Limb (tissue), 2 donors: ENCODE measurements around the gene NECTIN3.

Experiments used
- DNase-seq, 2 donors: peaks; one replicate each; pipeline ENCODE4 v3.0.0-alpha.2; 2016; ENCODE audit errors: extremely low spot score in 2 of 2

NECTIN3 gene

DNA sequence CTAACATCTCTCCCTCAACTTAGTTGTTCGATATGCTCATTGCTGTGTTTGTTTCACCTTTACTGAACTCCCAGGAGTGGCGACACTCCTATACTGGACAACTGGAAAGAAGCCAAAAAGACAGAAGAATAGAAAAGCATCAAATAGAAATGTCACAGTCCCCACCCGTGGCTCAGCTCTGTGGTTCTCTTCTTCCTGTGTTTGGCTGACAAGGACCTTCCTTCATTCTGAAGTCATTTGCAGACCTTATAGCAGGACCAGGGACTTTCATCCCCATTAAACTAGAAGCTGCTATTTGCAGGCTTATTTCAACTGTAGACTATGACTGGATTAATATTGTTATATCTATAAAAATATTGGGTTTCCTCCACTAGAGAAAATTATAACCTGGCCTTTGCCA, 125.9 kb downstream of the NECTIN3 start:
- DNase-seq: no peak

DNA sequence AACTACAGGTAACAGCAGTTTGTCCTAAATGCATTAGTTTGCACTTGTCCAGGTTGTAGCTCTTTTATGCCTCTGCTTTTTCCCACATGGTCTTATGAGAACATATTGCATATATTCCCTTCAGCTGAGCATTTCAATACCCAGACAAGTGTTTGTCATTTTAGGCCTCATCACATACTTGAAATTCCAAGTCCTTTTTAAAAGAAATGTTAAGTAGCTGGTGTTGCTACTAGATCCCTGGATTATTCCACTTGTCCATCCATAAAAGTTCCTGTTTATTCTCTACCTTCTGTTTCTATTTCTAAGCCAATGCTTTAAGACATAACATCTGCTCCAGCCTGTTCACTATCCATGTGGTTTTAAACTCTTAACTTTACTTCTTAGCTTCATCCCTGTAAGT, 128.4 kb downstream of the NECTIN3 start:
- DNase-seq: no peak

DNA sequence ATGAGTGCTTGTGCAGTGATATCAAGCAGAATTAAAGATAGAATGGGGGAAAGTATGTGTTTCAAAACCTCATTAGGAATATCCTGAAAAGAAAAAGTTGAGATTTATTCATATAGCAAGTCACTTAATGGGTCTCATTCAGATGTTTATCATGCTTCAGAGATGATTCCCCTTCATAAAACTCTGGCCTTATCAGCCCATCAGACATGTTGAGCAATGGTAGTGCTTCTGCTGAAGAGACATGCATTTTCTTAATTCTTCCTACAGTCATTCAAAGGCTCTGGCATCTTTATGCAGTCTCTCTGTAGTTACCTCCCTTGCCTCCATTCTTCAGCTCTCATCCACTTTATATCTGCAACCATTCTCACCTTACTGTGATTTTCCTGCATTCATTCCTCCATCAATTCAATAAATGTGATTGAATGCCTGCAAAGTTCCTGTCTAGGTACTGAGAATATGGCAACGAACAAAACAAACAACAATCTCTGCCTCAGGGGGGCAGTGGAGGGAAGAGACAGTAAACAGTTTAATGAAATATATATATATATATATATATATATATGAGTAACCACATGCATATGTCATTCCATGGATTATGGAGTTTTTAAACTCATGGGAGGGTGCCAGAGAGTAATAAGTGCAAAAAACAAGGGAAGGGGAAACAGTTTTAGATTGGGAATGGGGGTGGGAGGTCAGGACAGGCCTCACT, 138.5 kb downstream of the NECTIN3 start:
- no peak for DNase-seq

DNA sequence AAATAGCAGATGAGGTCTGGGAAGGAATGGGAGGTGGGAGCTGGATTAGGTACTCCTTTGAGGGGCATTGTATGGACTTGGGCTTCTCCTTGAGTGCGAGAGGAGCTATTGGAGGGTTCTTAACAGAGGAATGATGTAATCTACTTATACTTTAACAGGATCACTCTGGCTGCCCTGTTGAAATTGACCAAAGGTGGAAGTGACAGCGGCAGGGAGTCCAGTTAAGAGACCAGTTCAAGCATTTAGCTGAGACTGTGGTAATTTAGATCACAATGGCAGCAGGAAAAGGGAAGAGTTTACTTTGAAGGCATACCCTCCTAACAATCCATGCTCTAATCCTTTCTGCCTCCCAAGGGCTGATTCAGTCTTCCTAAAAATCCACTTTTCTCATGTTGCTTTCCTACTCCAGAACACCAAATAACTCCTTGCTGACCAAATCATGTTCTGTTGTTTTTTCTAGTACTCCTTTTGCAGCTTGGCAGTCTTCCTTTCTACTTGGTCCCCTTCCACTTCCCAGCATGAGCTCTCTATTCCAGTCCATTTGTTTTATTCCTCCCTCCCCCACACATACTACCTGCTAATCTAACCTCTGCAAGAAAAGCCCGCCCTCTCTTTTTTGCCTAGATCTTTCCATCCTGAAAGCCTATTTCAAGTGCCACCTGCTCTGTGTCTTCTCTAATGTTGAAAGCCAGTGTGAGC, 139.4 kb downstream of the NECTIN3 start:
- no peak for DNase-seq

DNA sequence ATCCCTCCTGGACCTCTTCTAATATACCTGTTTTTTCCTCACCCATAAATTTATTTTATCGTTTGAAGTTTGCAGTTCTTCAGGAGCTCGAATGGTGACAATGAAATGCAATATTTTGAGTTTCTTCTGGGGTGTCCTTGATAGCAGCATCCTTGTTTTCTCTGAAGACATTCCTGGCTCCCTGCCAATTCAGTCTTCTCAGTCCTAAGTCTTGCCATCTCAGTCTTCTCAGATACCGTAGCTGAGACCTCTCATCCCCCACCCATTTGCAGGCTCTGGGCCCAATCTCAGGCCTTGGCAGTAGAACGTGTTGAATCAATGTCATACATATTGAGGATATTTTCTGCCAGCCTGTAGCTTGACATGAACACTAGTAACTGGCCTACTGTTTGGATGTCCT, 140.9 kb downstream of the NECTIN3 start:
- DNase-seq: no peak

DNA sequence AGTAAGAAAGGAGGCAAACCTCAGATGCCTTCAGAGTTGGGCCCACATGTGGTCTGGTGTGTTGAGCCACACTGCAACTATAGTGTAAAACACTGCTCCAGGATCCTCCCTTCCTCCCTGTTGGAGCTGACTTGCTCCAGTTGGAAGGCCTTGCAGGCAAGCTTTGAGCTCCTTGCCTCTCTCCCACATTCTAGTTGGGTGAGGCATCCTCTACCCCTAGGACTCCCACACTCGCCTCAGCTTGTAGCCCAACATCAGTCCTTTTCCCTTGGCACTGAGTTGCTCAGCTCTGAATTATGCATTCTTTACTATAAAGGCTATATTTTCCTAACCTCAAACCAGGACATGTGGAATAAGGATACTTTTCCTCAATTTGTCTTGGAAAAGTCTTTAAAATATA, 143.9 kb downstream of the NECTIN3 start:
- no peak for DNase-seq

DNA sequence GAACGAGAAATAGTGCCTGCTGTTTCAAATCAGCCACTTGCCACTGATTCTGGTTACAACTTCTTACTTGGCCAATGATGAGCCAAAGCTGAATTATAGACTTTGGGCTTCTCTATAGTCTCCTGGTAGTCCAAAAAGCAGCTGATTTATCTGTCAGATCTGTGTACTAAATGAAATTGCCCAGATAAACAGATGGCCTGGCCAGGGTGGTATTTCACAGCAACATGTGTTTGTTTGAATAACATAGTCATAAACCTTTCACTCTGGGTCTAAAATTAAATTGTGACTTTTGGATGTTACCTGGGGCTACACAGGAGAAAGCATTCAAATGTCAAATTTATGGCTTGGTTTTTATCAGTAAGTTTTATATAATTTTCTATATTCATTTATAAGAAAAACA, 147.0 kb downstream of the NECTIN3 start:
- no peak for DNase-seq

DNA sequence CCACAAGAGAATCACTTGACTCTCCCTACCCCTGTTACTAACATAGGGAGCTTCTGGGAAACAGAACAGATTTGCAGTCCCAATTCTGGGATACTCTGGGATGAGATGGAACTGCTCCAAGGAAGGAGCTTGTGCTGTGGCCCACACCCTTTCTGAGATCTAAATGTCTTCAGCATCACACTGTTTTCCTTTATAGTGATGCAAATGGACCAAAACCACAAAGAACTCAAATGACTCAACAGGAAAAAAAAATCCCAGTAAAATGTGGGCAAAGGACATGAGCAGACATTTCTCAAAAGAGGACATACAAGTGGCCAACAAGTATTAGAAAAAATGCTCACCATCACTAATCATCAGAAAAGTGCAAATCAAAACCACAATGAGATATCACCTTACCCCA, 155.6 kb downstream of the NECTIN3 start:
- DNase-seq: no peak

DNA sequence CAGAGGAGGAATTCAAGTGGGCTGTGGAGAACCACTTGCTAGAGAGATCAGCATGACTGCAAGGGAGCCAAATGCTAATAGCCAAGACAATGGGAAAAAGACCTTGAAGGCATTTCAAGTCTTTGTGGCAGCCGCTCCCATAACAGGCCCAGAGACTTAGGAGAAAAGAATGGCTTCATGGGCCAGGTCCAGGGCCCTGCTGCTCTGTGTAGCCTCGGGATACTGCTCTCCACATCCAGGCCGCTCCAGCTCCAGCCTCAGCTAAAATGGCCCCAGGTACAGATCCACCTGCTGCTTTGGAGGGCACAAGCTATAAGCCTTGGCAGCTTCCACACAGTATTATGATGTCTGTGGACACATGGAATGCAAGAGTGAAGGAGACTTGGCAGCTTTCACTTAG, 157.7 kb downstream of the NECTIN3 start:
- no peak for DNase-seq

DNA sequence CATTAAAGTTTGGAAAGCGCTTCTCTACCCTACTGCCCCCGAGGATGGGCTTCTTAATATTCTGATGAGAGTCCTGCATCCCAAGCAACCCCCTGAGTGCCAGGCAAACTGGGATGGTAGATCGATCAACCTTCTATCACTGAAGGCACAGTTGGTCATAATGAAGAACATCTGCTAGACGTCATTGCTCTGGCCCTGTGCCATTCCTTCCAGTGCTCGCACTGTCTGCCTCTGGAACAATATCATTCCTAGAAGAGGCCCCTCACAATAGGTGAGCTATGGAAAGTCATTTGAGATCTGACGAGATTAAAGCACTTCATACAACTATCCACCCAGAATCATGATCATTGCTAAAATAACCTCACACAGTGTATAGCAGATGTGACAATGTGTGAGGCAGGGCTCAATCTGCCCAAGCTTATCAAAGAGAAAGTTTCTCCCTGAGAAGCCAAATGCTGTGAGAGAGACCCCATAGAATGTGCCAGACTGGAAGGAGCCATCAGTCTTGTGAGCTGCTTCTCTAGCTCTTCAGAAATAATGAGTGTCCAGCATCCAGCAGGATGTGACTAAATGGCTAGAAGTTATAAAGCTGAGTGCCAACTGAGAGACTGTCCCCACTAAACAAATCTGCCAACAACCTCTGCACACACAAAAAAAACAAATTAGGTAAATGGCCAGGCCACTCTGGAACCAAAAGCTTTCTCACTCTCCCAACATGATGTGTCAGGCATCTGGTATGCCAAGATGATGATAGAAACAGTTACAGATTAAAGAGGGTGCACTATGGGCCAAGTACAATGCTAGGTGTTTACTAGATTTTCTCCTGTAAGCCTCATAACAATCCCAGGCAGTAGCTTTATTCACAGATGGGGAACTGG, 165.5 kb downstream of the NECTIN3 start:
- DNase-seq: no peak

DNA sequence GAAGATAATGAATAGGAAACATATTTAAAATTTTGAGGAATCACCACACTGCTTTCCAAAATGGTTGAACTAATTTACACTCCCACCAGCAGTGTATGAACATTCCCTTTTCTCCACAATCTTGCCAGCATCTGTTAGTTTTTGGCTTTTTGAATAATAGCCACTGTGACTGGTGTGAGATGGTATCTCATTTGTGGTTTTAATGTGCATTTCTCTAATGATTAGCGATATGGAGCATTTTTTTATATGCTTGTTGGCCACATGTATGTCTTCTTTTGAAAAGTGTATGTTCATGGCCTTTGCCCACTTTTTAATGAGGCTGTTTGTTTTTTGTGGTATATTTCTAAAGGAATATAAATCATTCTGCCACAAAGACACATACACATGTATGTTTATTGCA, 166.3 kb downstream of the NECTIN3 start:
- no peak for DNase-seq

DNA sequence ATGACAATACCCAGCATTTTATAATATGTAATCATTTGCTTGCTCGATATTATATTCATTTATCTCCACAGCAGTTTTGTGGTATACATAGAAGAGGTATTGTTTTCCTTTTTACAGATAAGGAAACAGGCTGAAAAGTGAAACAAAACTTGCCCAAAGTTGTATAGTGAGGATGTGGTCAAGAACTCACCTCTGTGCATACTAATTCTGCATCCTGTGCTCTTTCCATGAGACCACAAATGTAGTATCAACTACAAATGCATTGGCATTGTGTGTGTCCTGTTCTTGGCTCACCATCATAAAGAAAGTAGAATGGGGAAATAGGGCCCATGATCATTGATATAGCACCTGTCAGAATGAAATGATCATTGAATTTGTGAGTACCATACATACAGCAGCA, 167.3 kb downstream of the NECTIN3 start:
- no peak for DNase-seq

DNA sequence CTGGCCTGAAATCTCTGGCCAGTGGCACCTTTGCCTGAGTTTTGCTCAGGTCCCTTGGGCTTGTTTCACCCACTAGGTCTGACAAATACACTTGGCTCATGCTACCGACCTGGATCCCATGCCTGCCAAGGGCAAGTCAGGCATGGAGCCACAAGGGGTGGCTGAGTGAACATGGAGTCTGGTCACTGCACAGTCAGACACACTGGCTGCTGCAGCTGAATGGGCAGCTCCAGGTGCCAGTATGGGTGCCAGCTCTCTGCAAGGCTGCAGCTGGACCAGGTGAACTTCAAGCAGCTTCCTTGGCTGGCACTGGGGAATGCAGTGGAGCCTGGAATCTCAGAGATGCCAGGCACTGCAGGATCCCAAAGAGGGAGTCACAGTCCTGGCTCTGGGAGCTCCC, 170.3 kb downstream of the NECTIN3 start:
- no peak for DNase-seq
